Esophagus squamous epithelium (tissue), 5 donors: ENCODE data around the gene RFPL1. TPM values are rescaled to one million over a fixed set of nuclear protein-coding genes. Genes with fewer than 3 reads are reported as not detected.

Source experiments
- DNase-seq: peaks from one replicate; lab custom pipeline; 2025; lab: John Stamatoyannopoulos, UW
- H3K27ac ChIP-seq, 4 donors: fragments of 200-600 bp; sonication (generic); one replicate each; pipeline ENCODE4 v1.5.1; 2016 to 2019; ENCODE audit warnings: mild to moderate bottlenecking in 1 of 4
- H3K27me3 ChIP-seq, 4 donors: fragments of 200-600 bp; sonication (generic); 1 replicate in 3 of 4; 2 replicates in 1 of 4; pipeline versions ENCODE4 v1.5.1 to v1.6.0; 2017 to 2021; ENCODE audit warnings: antibody characterized with exemption in 1 of 4
- H3K36me3 ChIP-seq, 3 donors: fragments of 200-600 bp; sonication (generic); one replicate each; pipeline ENCODE4 v1.5.1; 2016 to 2019
- H3K4me1 ChIP-seq, 3 donors: fragments of 200-600 bp; sonication (generic); one replicate each; pipeline ENCODE4 v1.5.1; 2017 to 2019
- H3K4me3 ChIP-seq, 4 donors: fragments of 200-600 bp; sonication (generic); 1 replicate in 3 of 4; 2 replicates in 1 of 4; pipeline ENCODE4 v1.5.1; 2016 to 2019; ENCODE audit warnings: mild to moderate bottlenecking in 2 of 4, moderate library complexity in 1 of 4
- H3K9me3 ChIP-seq, 3 donors: fragments of 200-600 bp; sonication (generic); one replicate each; pipeline ENCODE4 v1.5.1; 2016 to 2019
- POLR2A ChIP-seq, 4 donors: fragments of 450-650 bp; IDR thresholded peaks; one replicate each; pipeline ENCODE4 v1.6.1; 2017; ENCODE audit warnings: antibody characterized with exemption in 4 of 4, mild to moderate bottlenecking in 4 of 4, moderate library complexity in 3 of 4
- WGBS, 2 donors: methylation state at CpG; one replicate each; pipeline ENCODE4 v1.1.5; 2018; 5-methylcytosine and 5-hydroxymethylcytosine counted together
- intact Hi-C: fragments of 100-400 bp; cut with DNase I; formaldehyde crosslinking; loops from one replicate; pipeline ENCODE4 v1.15.0; 2022
- total RNA-seq, 4 donors: library from RNA; depleted of rRNA; stranded (reverse); fragments of >200 nt; gene quantifications; one replicate each; pipeline ENCODE4 v1.1.0, GENCODE V29; 2016
- TF ChIP-seq, protein P1 (sequence below), 6 experiments: fragments of 450-650 bp in 4 of 6; fragments of 200-600 bp in 2 of 6; sonication (generic) in 2 of 6; IDR thresholded peaks; one replicate each; pipeline ENCODE4 v1.5.1; 2016 to 2019; ENCODE audit warnings: antibody characterized with exemption in 6 of 6, mild to moderate bottlenecking in 4 of 6, moderate library complexity in 4 of 6
- donor health status: DM: yes; HTN: yes; CAD: no.

Gene RFPL1
- total RNA-seq, 4 donors from 2014 or later: not detected

DNA sequence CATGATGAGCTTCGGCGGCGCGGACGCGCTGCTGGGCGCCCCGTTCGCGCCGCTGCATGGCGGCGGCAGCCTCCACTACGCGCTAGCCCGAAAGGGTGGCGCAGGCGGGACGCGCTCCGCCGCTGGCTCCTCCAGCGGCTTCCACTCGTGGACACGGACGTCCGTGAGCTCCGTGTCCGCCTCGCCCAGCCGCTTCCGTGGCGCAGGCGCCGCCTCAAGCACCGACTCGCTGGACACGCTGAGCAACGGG lies 41.8 kb downstream of the RFPL1 start:
- H3K27ac ChIP-seq: no peak overlapping the region
- H3K36me3 ChIP-seq: no peaks in the 10 kb centered on the region
- TF ChIP-seq, protein P1, sequence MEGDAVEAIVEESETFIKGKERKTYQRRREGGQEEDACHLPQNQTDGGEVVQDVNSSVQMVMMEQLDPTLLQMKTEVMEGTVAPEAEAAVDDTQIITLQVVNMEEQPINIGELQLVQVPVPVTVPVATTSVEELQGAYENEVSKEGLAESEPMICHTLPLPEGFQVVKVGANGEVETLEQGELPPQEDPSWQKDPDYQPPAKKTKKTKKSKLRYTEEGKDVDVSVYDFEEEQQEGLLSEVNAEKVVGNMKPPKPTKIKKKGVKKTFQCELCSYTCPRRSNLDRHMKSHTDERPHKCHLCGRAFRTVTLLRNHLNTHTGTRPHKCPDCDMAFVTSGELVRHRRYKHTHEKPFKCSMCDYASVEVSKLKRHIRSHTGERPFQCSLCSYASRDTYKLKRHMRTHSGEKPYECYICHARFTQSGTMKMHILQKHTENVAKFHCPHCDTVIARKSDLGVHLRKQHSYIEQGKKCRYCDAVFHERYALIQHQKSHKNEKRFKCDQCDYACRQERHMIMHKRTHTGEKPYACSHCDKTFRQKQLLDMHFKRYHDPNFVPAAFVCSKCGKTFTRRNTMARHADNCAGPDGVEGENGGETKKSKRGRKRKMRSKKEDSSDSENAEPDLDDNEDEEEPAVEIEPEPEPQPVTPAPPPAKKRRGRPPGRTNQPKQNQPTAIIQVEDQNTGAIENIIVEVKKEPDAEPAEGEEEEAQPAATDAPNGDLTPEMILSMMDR (IDR thresholded peaks at IDR 0.05): no peak
- TF ChIP-seq POLR2A (IDR thresholded peaks at IDR 0.05): no peak
- no peaks in the 10 kb centered on the region for H3K9me3 ChIP-seq
- peaks cover 0 to 34% (median 10%) of the 10 kb centered on the region in 3 donors for H3K4me1 ChIP-seq
- peaks cover 12 to 83% (median 21%) of the 10 kb centered on the region in 4 donors for H3K27me3 ChIP-seq
- no peak for DNase-seq
- intact Hi-C loops: no loop called here
- peak overlapping the region in 2 of 4 donors; percentile 25 to 28 for H3K4me3 ChIP-seq
- WGBS, 2 donors: no CpG with 5 or more reads among the region's 39 CpGs

DNA sequence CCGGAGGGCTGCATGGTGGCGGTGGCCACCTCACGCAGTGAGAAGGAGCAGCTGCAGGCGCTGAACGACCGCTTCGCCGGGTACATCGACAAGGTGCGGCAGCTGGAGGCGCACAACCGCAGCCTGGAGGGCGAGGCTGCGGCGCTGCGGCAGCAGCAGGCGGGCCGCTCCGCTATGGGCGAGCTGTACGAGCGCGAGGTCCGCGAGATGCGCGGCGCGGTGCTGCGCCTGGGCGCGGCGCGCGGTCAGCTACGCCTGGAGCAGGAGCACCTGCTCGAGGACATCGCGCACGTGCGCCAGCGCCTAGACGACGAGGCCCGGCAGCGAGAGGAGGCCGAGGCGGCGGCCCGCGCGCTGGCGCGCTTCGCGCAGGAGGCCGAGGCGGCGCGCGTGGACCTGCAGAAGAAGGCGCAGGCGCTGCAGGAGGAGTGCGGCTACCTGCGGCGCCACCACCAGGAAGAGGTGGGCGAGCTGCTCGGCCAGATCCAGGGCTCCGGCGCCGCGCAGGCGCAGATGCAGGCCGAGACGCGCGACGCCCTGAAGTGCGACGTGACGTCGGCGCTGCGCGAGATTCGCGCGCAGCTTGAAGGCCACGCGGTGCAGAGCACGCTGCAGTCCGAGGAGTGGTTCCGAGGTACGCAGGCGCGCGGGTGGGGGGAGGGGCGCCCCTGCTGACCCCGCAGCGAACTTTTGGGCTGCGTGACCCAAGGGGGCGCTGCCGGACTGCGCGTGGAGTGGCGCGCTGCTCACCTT lies 42.3 kb downstream of the RFPL1 start:
- WGBS, 2 donors: 0 to 12% methylated on average over 2 to 9 of the region's 107 CpGs
- H3K36me3 ChIP-seq: no peaks in the 10 kb centered on the region
- H3K27me3 ChIP-seq: peaks cover 12 to 78% (median 21%) of the 10 kb centered on the region in 4 donors
- no peak overlapping the region for H3K27ac ChIP-seq
- peak overlapping the region in 2 of 4 donors; percentile 25 to 28 for H3K4me3 ChIP-seq
- H3K9me3 ChIP-seq: no peaks in the 10 kb centered on the region
- no peak for DNase-seq
- intact Hi-C loops: no loop called here
- peaks cover 0 to 34% (median 10%) of the 10 kb centered on the region in 3 donors for H3K4me1 ChIP-seq
- TF ChIP-seq, protein P1 (IDR thresholded peaks at IDR 0.05): no peak
- TF ChIP-seq POLR2A (IDR thresholded peaks at IDR 0.05): no peak

DNA sequence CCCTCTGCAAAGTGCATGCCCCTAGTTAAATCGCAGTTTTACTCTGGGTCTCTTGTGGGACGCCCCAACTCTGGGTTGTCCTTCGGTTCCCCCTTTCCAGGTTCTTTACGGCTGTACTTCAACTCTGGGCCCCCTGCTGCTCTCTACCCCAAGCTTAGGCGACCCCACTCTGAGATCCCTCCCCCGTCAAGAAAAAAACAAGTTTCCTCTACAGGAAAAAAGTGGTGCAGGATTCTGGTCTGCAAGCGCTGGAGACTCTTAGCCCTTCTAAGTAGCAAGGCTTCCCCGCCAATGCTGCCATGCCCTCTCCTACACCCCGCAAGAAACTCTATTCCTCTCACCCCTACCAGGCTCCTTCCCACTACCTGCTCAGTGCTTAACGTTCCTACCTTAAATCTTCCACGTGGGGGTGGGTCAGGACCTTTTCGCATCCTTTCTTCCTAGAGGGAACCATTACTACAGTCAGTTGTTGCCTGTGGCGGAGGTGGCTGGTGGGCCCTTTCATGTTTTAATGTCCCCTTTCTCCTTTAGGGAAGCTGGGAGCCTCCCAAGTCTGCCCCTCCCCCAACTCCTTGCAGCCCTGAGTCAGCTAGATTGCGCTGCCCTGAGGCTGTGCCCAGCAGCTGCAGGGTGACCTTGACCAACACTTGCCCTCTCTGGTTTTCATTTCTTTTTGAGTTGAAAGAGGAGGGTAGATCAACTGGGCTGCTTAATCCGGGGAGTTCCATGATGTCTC lies 43.0 kb downstream of the RFPL1 start:
- intact Hi-C loops: no loop called here
- peak overlapping the region in 2 of 4 donors; percentile 25 to 28 for H3K4me3 ChIP-seq
- H3K9me3 ChIP-seq: no peaks in the 10 kb centered on the region
- H3K27ac ChIP-seq: no peak overlapping the region
- WGBS, 2 donors: 26 to 28% methylated on average over 10 to 13 of the region's 15 CpGs
- peaks cover 12 to 71% (median 21%) of the 10 kb centered on the region in 4 donors for H3K27me3 ChIP-seq
- DNase-seq: no peak
- peaks cover 0 to 34% (median 10%) of the 10 kb centered on the region in 3 donors for H3K4me1 ChIP-seq
- TF ChIP-seq POLR2A (IDR thresholded peaks at IDR 0.05): no peak
- TF ChIP-seq, protein P1 (IDR thresholded peaks at IDR 0.05): no peak
- H3K36me3 ChIP-seq: no peaks in the 10 kb centered on the region

DNA sequence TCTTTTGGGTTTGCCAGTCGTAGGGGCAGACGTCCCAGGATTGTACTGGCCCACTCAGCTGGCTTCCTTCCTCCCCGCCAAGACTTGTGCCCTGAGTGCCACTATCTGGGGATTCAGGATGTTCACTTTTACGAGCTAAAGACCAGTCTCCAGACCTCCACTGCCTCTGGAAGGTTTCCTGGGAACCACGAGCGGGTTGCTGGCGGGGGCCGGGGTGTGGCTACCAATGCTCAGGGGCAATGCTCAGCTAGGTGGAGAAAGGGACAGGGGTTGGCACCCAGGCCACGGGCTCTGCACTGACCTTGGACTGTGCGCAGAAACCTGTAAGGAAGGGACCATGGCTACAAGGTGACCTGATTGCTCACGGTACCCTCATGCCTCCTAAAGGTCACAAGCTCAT lies 43.9 kb downstream of the RFPL1 start:
- H3K4me3 ChIP-seq: no peak overlapping the region
- no peaks in the 10 kb centered on the region for H3K9me3 ChIP-seq
- intact Hi-C loops: no loop called here
- H3K4me1 ChIP-seq: peaks cover 0 to 34% (median 10%) of the 10 kb centered on the region in 3 donors
- H3K27ac ChIP-seq: no peak overlapping the region
- H3K27me3 ChIP-seq: peaks cover 12 to 63% (median 21%) of the 10 kb centered on the region in 4 donors
- no peaks in the 10 kb centered on the region for H3K36me3 ChIP-seq
- DNase-seq: no peak
- no peak for TF ChIP-seq POLR2A (IDR thresholded peaks at IDR 0.05)
- TF ChIP-seq, protein P1 (IDR thresholded peaks at IDR 0.05): no peak
- 68 to 70% methylated on average over 4 of the region's 11 CpGs for WGBS, 2 donors

DNA sequence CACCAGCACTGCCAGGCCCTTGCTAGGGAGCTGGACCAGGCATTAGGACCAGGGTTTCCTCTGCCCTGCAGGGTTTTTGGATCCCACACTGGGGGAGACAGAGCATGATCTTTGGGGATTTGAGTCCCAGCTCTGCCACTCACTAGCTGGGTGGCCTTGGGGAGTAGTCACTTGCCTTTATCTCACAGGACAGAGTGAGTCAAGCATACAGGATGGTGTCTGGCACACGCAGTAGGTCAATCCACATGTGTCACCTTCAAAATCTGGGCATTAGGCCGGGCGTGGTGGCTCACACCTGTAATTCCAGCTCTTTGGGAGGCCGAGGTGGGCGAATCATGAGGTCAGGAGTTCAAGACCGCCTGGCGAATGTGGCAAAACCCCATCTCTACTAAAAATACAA lies 44.3 kb downstream of the RFPL1 start:
- peaks cover 0 to 34% (median 10%) of the 10 kb centered on the region in 3 donors for H3K4me1 ChIP-seq
- H3K27ac ChIP-seq: no peak overlapping the region
- TF ChIP-seq, protein P1 (IDR thresholded peaks at IDR 0.05): no peak
- no peak for TF ChIP-seq POLR2A (IDR thresholded peaks at IDR 0.05)
- 71 to 73% methylated on average over 3 to 6 of the region's 7 CpGs for WGBS, 2 donors
- no peaks in the 10 kb centered on the region for H3K36me3 ChIP-seq
- H3K4me3 ChIP-seq: no peak overlapping the region
- no peaks in the 10 kb centered on the region for H3K9me3 ChIP-seq
- no peak for DNase-seq
- intact Hi-C loops: no loop called here
- peaks cover 12 to 58% (median 21%) of the 10 kb centered on the region in 4 donors for H3K27me3 ChIP-seq
